OCI-M2 (cell line): ENCODE measurements around the gene RYR2.

ENCODE experiments used
- DNase-seq: peaks from one replicate; lab custom pipeline; 2025; ENCODE audit not compliant: unreplicated experiment; lab: John Stamatoyannopoulos, UW

Gene RYR2

GRCh38 chr1:237878406-237878805, 836.4 kb downstream of the RYR2 start:
- no peak for DNase-seq

- no peak for DNase-seq
These were observed 837.2 kb downstream of the RYR2 start for GRCh38 chr1:237879195-237879594.
